Cardiac muscle cell (in vitro differentiated cells and primary cell): ENCODE data around the gene RUNX2. TPM values are rescaled to one million over a fixed set of nuclear protein-coding genes. Genes with fewer than 3 reads are reported as not detected.
A peak's percentile ranks its signal among the peaks of the same experiment; 100 is the strongest.

Experiments
- DNase-seq, 2 donors: peaks; one replicate each; pipeline versions ENCODE4 v3.0.0 to v3.0.0-alpha.2; 2010 to 2017; ENCODE audit warnings: low read depth in 1 of 2, low spot score in 1 of 2
- H3K27ac ChIP-seq: fragments of 200-600 bp; sonication (generic); 2 replicates; pipeline ENCODE4 v1.5.1; 2016
- H3K27me3 ChIP-seq: fragments of 200-600 bp; sonication (generic); 2 replicates; pipeline ENCODE4 v1.6.0; 2016; ENCODE audit warnings: control low read depth
- H3K36me3 ChIP-seq: fragments of 200-600 bp; sonication (generic); 2 replicates; pipeline ENCODE4 v1.5.1; 2016; ENCODE audit warnings: control low read depth
- H3K4me1 ChIP-seq: fragments of 200-600 bp; sonication (generic); 2 replicates; pipeline ENCODE4 v1.8.1; 2017; ENCODE audit warnings: low read depth, mild to moderate bottlenecking, mixed run types
- H3K4me3 ChIP-seq: fragments of 200-600 bp; sonication (generic); 2 replicates; pipeline ENCODE4 v1.5.1; 2016; ENCODE audit warnings: mild to moderate bottlenecking
- H3K9me3 ChIP-seq: fragments of 200-600 bp; sonication (generic); 2 replicates; pipeline ENCODE4 v1.5.1; 2017; ENCODE audit warnings: low read depth, mild to moderate bottlenecking, control low read depth
- polyA plus RNA-seq: library from polyadenylated mRNA; unstranded; fragments of >200 nt; fragmentation: Nextera tagmentation; extraction: Ambion mirVana; gene quantifications from 2 replicates; pipeline ENCODE4 v1.2.1, GENCODE V29; 2016
- total RNA-seq: library from RNA; depleted of rRNA; stranded (reverse); fragments of >200 nt; gene quantifications from 2 replicates; pipeline ENCODE4 v1.2.3, GENCODE V29; 2016
- TF ChIP-seq, protein P1 (sequence below): IDR thresholded peaks from 2 replicates; pipeline ENCODE4 v1.5.1; 2012; ENCODE audit warnings: low read depth, mild to moderate bottlenecking, low read length

Gene RUNX2
- total and polyA plus RNA-seq, 2 experiments from 2014 or later = 1.6 to 1.9 TPM

DNA sequence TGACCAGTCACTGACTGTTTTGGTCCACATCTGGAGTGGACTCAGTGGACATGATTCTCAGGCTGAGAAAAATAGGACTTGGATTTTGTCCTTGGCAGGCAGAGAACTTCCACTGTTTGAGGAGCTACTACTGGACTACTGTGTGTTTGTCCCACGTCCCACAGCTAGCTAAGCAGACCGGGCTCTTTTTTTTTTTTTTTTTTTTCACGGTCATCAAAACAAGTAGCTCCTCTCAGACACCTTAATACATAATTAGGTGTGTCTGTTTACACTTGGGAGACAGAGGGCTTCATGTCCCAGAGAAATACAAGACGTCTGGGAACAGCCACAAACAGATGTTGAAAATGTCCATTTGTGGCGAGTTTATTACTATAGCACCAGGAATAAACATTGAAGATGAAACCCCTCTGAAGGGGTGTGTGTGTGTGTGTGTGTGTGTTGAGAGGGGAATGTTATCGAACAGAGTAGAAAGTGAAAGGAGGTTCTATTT is 204.6 kb downstream of the RUNX2 start:
- Histone ChIP-seq H3K4me1 (no peaks in the 10 kb centered on the region), H3K27ac (no peak overlapping the region), H3K4me3 (no peak overlapping the region), H3K9me3 (no peaks in the 10 kb centered on the region), H3K36me3 (no peaks in the 10 kb centered on the region), H3K27me3 (no peaks in the 10 kb centered on the region)
- TF ChIP-seq, protein P1, sequence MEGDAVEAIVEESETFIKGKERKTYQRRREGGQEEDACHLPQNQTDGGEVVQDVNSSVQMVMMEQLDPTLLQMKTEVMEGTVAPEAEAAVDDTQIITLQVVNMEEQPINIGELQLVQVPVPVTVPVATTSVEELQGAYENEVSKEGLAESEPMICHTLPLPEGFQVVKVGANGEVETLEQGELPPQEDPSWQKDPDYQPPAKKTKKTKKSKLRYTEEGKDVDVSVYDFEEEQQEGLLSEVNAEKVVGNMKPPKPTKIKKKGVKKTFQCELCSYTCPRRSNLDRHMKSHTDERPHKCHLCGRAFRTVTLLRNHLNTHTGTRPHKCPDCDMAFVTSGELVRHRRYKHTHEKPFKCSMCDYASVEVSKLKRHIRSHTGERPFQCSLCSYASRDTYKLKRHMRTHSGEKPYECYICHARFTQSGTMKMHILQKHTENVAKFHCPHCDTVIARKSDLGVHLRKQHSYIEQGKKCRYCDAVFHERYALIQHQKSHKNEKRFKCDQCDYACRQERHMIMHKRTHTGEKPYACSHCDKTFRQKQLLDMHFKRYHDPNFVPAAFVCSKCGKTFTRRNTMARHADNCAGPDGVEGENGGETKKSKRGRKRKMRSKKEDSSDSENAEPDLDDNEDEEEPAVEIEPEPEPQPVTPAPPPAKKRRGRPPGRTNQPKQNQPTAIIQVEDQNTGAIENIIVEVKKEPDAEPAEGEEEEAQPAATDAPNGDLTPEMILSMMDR = no peak
- DNase-seq = peak in 1 of 2 donors; percentile 50

DNA sequence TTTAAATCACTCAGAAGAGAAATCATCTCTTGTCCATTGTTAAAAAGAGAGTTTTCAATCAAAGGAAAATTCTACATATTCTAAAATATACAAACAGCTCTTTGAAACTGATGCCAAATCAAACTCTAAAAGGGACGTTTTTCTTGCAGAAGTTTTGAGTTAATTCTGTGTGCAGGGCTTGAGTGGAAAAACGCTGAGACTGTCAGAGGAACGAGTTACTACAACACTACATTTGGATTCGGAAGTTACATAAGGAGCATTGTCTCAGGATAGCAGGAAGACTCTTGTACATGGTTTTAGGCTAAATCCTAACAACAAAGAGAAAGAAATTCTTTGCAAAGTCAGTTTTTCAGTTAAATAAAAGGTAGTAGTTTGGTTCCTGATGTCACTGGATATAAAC is 205.3 kb downstream of the RUNX2 start:
- H3K4me1 ChIP-seq = no peaks in the 10 kb centered on the region
- no peak overlapping the region for H3K4me3 ChIP-seq
- no peak overlapping the region for H3K27ac ChIP-seq
- H3K9me3 ChIP-seq = no peaks in the 10 kb centered on the region
- H3K27me3 ChIP-seq = no peaks in the 10 kb centered on the region
- DNase-seq = peak in 1 of 2 donors; percentile 43
- no peaks in the 10 kb centered on the region for H3K36me3 ChIP-seq
- TF ChIP-seq, protein P1 = no peak

DNA sequence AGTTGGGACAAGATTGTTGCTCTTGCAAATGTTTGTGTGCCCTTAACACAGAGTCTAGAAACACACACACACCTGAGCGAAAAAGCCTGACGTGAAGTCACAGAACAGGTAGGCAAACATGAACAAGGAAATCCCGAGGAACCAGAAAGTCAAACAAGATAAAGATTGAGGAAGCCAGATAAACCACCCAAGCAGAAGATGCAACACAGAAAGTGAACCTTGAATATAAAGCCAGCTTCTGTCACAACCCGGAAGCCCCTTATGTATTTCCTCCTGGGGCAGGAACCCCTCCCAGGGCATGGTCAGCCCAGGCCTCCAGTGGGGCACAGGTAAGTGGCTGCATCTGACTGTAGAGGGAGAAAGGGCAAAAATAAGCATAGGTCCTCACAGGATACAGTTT is 207.8 kb downstream of the RUNX2 start:
- H3K4me3 ChIP-seq = no peak overlapping the region
- no peaks in the 10 kb centered on the region for H3K9me3 ChIP-seq
- H3K36me3 ChIP-seq = no peaks in the 10 kb centered on the region
- H3K4me1 ChIP-seq = no peaks in the 10 kb centered on the region
- DNase-seq = no peak
- TF ChIP-seq, protein P1 = no peak
- no peak overlapping the region for H3K27ac ChIP-seq
- no peaks in the 10 kb centered on the region for H3K27me3 ChIP-seq

DNA sequence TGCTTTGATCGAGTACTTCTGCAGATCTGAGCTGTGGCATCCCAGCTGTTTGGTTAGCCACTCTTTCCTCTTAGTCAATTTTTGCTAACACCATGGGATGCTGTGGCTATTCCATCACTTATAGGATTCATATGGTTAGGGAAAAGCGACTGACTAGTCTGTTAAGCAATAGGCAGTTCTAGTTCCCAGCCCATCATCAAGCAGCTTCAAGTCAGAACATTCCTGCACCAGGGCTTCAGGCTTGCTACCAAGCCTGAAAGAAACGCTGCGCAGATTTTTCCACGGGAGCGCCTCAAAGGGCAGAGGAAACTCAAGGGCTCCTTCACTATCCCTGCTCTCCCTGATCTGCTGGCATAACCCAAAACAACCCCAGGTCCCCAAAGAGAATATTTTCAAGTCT is 209.4 kb downstream of the RUNX2 start:
- Histone ChIP-seq H3K9me3 (no peaks in the 10 kb centered on the region), H3K4me3 (no peak overlapping the region), H3K27me3 (no peaks in the 10 kb centered on the region), H3K27ac (no peak overlapping the region), H3K4me1 (peaks cover 4% of the 10 kb centered on the region), H3K36me3 (no peaks in the 10 kb centered on the region)
- TF ChIP-seq, protein P1 = no peak
- no peak for DNase-seq

DNA sequence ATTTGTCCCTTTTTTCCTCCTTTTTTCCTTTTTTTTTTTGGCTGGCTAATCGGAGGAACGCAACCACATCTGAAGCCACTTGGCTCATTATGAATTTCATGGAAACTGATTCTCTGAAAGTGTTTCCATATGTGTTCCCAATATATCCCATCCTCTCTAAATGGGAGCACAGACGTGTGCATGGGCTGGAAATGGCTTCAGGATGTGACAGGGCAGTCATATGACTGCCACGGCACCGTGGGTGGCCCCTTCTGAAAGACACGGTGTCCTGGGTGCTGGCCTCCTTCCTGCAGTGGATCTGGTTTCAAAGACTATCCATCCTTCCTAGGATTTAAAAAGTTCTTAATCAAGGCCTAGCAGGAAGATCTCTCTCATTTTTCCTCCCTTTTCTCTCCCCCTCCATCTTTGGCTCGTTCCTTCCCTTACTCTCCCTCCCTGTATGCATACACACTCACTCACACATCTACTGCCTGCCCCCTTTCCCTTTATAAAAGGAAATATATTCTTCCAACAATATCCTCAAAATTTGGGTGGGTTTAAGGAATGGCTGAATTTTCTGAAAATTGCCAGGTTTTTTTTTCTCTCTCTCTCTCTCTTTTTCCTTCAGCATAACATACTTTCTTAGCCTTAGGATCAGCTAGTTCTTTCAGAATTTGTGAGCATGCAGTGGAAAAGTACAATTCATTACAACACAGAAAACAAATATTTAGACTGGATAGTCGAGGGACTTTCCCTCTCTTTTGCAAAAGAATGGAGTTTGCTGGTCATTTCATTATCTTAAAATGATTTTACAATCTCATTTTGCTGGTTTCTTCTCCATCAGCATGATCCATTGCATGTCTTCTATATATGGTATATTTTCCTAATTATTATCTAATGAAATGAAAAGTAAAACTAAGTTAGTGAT is 210.8 kb downstream of the RUNX2 start:
- Histone ChIP-seq H3K27ac (no peak overlapping the region), H3K27me3 (no peaks in the 10 kb centered on the region)
- TF ChIP-seq, protein P1 = no peak

More for the DNA sequence above, 210.8 kb downstream of the RUNX2 start:
- peak in 1 of 2 donors; percentile 27 for DNase-seq
- peaks cover 13% of the 10 kb centered on the region for H3K4me1 ChIP-seq
- H3K9me3 ChIP-seq = no peaks in the 10 kb centered on the region
- no peak overlapping the region for H3K4me3 ChIP-seq
- H3K36me3 ChIP-seq = no peaks in the 10 kb centered on the region
